Measurements from ENCODE around the gene DOK3. TPM values are rescaled to one million over a fixed set of nuclear protein-coding genes. Genes with fewer than 3 reads are reported as not detected.

Gene DOK3
- total RNA-seq, 1 experiment from 2014 or later: 16.4 TPM

GRCh38 chr5:177495243-177496060, 14.2 kb downstream of the DOK3 start:
- peaks cover 5% of the 10 kb centered on the region; the same call in 1 of the 2 replicates for H3K4me1 ChIP-seq (ENCODE audit: insufficient read depth, low read length)
- no peak for TF ChIP-seq CTCF (conservative IDR thresholded peaks at IDR 0.05)
- H3K9ac ChIP-seq (ENCODE audit: extremely low read depth, insufficient read length, low read length): no peak overlapping the region

More at GRCh38 chr5:177495243-177496060, 14.2 kb downstream of the DOK3 start:
- H2BK20ac ChIP-seq (ENCODE audit: low read depth, low read length, poor library complexity, severe bottlenecking): no peak overlapping the region
- Mint-ChIP-seq H3K4me1 (peaks cover 32 to 54% of the 10 kb centered on the region in 2 experiments), H3K9me3 (no peaks in the 10 kb centered on the region; a peak in 1 of 5 replicates), H3K36me3 (ENCODE audit: insufficient read depth in 1 of 3, low read depth in 3 of 3) (peaks cover 19 to 34% (median 29%) of the 10 kb centered on the region in 3 experiments), H3K27me3 (ENCODE audit: low read depth) (peaks cover 27% of the 10 kb centered on the region), H3K27ac (peak overlapping the region; percentile 95 to 98 (median 95); a peak in 5 of 7 replicates), H3K4me3 (peak overlapping the region; percentile 75 to 84)
- peak overlapping the region; percentile 87 for H4K91ac ChIP-seq (ENCODE audit: insufficient read length, low read depth, low read length)
- no peak overlapping the region for H3T11ph ChIP-seq (ENCODE audit: low read length)
- no peaks in the 10 kb centered on the region for H3K9me3 ChIP-seq (ENCODE audit: control insufficient read depth, low read depth, low read length)
- no peaks in the 10 kb centered on the region; the same call in 1 of the 2 replicates for H3K27me3 ChIP-seq (ENCODE audit: insufficient read depth, low read length)
- peak overlapping the region; percentile 63 for H2BK120ac ChIP-seq (ENCODE audit: low read depth, low read length, poor library complexity, severe bottlenecking)
- DNase-seq: peak; percentile 92
- peak overlapping the region; percentile 5 for H3K27ac ChIP-seq (ENCODE audit: insufficient read length, low read depth, low read length)
- no peak overlapping the region for H3K56ac ChIP-seq (ENCODE audit: insufficient read length, low read depth, low read length)
- no peak overlapping the region for H2AFZ ChIP-seq (ENCODE audit: low read length)
- no peaks in the 10 kb centered on the region for H3K79me1 ChIP-seq (ENCODE audit: insufficient read depth, low read depth, low read length, poor library complexity, severe bottlenecking)
- no peaks in the 10 kb centered on the region for H4K20me1 ChIP-seq (ENCODE audit: control insufficient read depth, insufficient read depth, insufficient read length)
- no peak overlapping the region for H2BK12ac ChIP-seq (ENCODE audit: insufficient read length, low read depth, low read length)
- no peak overlapping the region for H2AK5ac ChIP-seq (ENCODE audit: insufficient read length, low read length)
- H4K8ac ChIP-seq (replicated peaks; ENCODE audit: insufficient read length, low read depth, low read length): no peak overlapping the region
- no peak overlapping the region; the same call in 1 of the 2 replicates for H3K4ac ChIP-seq (ENCODE audit: low read depth, low read length)
- H3K14ac ChIP-seq (ENCODE audit: insufficient read depth, low read length): peak overlapping the region; percentile 42
- peak overlapping the region; percentile 95 for H3K18ac ChIP-seq (ENCODE audit: insufficient read length, low read depth, low read length)
- WGBS (ENCODE audit: extremely low coverage, insufficient read length, low lambda C conversion rate): no CpG with 5 or more reads among the region's 14 CpGs
- peaks cover 4% of the 10 kb centered on the region for H3K23me2 ChIP-seq (ENCODE audit: insufficient read length, low read depth, low read length, poor library complexity, severe bottlenecking)
- no peak overlapping the region for H2BK5ac ChIP-seq (ENCODE audit: insufficient read length, low read length)
- no peak overlapping the region for H4K5ac ChIP-seq (ENCODE audit: insufficient read length, low read depth, low read length)
- no peaks in the 10 kb centered on the region for H3K79me2 ChIP-seq (ENCODE audit: insufficient read depth, low read length)
- H3K23ac ChIP-seq (ENCODE audit: insufficient read length, low read depth, low read length): no peak overlapping the region
- peak overlapping the region; percentile 39 for H3K4me2 ChIP-seq (ENCODE audit: insufficient read depth, insufficient read length, low read length)
- H2BK15ac ChIP-seq (ENCODE audit: low read depth, low read length): no peak overlapping the region
